Occipital lobe (tissue), 2 donors: Measurements from ENCODE around the gene S100A13. TPM values are rescaled to one million over a fixed set of nuclear protein-coding genes. Genes with fewer than 3 reads are reported as not detected.
"Not testable (repeated sequence)": the region's sequence is repeated elsewhere in the genome, so short reads cannot be mapped to it uniquely, and the experiment has no call there.

Experiments used
- DNase-seq: peaks from one replicate; lab custom pipeline; 2025; lab: John Stamatoyannopoulos, UW
- total RNA-seq: library from RNA; depleted of rRNA; stranded (reverse); fragments of >200 nt; gene quantifications from one replicate; pipeline ENCODE4 v1.2.3, GENCODE V29; 2014

Gene S100A13
- total RNA-seq, 1 donor from 2014 or later: 5.3 TPM

DNA sequence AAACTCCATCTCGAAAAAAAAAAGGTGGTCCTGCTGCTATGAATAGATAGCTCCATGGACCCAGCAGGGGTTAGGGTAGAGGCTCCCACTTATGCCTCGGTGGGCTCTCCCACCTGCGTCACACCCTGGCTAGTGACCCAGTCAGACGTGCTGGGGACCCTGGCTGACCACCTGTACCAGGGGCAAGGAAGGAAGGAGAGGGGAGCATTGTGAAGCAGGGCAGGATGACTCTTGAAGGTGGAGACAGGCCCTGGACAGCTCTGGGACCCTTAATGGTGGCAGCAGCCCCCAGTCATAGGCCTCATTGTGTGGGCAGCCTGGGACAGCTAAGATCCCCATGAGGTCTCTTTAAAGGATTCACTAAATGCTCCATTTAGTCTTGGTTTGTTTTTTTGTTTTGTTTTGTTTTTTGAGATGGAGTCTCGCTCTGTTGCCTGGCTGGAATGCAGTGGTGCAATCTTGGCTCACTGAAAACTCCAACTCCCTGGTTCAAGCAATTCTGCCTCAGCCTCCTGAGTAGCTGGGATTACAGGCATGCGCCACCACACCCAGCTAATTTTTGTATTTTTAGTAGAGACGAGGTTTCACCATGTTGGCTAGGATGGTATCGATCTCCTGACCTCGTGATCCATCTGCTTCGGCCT, 20.8 kb upstream of the S100A13 start:
- DNase-seq: no peak

DNA sequence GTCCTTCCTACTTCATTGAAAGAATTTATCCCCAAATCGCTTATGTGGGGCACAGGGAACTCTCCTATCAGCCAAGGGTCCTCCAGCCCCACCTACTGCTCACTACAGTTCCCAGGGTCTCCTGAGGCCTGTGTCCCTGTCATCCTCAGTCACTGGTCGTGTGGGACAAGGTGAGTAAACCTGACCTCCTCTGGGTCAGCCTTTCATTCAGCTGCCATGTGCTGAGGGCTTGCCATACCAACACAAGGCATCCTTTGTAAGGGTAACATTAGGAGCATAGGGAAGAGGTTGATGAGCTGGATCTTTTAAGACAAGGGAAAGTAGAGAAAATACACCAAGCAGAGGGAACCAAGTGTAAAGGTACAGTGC, 20.0 kb upstream of the S100A13 start:
- DNase-seq: no peak

DNA sequence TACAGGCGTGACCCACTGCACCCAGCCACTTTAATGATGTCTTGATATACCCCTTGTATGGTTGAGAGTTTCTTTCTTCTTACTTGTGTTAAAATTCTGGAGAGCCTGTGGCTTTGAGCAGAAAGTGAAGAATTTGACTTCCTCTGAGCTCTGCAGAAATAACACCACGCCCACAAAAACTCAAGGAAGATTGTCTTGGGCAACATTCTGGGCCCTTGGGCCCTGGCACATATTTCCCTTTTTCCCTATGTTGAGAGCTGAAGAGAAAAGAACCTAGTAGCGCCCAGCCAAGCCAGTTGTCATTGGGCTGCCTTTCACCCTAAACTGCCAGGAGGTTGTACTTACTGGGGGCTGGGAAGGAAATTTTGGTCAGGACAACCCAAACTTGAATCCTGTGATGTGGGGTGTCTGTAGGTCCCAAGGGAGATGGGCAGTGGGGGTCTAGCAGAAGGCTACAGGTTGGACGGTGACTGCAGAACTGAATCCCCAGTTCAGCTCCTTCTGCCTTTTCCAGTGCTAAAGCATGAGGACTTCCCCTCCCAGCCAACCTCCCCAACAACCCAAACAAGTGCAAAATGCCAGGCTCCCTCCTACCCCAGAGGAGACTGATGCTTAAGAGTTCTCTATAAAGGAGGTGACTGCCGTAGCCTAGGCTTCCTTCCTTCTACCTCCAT, 19.5 kb upstream of the S100A13 start:
- DNase-seq: no peak

DNA sequence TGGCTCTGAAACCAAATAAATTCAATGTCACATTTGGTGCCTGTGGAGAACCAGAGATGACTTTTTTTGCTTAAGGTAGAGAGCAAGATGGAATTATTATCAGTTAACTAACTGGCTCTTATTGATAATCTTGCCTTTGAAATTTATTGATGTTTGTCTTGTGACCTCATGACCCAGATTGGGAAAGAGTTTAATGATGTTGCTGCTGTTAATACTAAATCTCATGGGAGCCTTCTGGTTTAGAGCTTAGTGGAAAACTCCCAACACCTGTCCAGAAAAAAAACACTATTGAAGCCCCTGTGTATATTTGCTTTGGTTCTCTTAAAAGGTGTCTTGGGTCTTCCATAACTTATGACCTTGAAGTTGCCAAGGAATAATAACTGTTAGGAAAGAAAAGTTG, 16.5 kb upstream of the S100A13 start:
- DNase-seq: no peak

DNA sequence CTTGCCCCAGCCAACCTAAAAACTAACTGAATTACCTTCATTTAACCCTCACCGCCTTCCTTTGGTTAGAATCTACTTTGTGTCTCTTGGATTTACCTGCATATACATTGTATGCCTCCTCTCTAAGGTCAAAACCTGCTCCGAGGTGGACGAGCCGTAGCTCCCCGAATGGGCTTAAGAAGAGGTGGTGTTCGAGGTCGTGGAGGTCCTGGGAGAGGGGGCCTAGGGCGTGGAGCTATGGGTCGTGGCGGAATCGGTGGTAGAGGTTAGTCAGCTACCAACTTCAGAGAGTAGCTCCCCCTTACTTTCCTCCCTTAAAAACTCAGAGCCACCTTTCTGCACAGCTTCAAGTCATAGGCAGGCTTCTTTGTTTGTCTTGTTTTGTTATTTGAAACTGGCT, 15.8 kb upstream of the S100A13 start:
- no peak for DNase-seq

DNA sequence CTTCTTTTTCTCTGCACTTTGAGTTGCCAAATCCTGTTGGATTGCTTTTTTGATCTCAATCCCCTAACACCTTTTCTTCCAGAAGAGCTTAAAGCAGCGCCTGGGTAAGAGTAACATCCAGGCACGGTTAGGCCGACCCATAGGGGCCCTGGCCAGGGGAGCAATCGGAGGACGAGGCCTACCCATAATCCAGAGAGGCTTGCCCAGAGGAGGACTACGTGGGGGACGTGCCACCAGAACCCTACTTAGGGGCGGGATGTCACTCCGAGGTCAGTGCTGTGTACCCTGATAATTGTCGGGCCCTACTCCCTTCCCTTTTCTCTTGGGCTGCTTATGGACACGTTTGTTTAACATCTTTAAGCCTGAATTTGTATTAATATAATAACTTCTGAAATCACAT, 14.9 kb upstream of the S100A13 start:
- no peak for DNase-seq

DNA sequence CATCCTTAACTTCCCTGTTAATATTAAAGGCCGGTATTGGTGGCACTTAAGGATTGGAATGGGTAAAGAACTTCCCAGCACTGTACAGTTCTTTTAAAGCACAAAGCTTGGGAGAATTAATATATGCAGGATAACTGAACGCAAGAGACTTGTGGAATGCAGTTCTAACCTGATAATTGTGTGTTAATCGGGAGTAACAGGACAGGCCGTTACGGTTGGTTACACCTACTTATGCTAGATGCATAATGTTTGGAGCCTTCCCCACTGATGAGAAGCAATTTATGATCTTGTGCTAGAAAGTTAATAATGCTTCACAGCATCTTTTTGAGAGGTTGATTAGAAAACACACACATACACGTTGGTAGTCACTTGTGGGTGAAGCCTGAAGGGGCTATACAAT, 13.6 kb upstream of the S100A13 start:
- no peak for DNase-seq

DNA sequence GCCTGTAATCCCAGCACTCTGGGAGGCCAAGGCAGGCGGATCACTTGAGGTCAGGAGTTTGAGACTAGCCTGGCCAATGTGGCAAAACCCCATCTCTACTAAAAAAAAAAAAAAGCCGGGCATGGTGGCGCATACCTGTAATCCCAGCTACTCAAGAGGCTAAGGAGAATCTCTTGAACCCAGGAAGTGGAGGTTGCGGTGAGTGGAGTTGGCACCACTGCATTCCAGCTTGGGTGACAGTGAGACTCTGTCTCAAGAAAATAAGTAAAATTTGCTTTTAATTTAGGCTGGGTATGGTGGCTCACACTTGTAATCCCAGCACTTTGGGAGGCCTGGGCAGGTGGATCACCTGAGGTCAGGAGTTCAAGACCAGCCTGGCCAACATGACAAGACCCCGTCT, 12.9 kb upstream of the S100A13 start:
- DNase-seq: not testable (repeated sequence)

DNA sequence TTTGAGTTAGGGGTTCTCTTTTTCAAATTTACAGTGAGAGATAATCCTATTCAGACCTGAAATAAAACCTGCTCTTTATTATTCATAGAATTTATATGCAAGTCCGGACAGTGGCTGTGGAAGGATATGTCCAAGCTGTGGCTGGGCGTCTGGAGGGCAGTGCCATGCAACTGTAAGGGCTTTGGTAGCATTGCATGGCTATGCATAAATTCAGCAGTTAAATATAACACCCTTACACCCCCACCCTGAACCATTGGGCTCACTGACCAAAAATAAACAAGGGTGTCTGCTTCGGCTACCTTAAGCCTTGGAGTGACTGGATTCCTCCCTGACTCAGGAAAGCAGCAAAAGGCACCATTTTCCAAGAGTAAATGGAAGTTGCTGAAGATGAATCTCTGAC, 12.0 kb upstream of the S100A13 start:
- DNase-seq: no peak

DNA sequence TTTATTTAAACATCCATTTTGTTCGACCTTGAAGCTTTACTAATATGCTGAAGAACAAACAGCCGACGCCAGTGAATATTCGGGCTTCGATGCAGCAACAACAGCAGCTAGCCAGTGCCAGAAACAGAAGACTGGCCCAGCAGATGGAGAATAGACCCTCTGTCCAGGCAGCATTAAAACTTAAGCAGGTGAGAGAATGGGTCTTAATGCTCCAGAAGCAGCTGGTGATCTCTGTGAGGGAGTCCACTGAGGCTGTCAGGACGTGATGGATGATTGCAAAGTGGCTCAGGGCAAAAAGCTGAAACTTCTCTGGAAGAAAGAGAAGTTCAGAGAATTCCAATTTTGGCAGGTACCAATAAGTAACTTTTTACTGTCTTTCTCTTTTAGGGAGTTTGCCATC, 11.0 kb upstream of the S100A13 start:
- no peak for DNase-seq

DNA sequence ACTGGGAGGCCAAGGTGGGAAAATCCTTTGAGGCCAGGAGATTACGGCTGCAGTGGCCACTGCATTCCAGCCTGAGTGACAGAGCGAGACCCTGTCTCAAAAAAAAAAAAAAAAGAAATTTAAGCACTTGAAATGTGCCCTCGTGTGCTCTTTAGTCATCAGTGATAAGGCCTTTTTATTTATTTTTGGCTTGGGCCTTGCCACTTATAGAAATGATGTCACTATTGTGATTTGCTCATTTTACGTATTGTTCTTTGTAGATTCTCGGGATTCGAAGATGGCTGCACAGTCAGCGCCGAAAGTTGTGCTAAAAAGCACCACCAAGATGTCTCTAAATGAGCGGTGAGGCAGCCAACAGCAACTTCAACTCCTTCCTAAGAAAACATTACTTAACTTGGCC, 9.0 kb upstream of the S100A13 start:
- DNase-seq: no peak

DNA sequence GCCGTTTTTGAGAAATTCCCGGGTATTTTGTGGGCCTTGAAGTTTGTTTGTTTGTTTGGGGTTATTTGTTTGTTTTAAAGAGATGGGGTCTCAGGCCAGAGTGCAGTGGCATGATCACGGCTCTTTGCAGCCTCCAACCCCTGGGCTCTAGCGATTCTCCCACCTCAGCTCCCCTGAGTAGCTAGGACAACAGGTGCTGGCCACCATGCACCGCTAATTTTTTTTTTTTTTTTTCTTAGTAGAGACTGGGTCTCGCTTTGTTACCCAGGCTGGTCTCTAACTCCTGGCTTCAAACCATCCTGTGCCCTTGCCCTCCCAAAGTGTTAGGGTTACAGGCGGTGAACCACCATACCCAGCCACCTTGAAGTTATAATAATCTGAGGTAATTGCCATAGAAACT, 8.6 kb upstream of the S100A13 start:
- no peak for DNase-seq

DNA sequence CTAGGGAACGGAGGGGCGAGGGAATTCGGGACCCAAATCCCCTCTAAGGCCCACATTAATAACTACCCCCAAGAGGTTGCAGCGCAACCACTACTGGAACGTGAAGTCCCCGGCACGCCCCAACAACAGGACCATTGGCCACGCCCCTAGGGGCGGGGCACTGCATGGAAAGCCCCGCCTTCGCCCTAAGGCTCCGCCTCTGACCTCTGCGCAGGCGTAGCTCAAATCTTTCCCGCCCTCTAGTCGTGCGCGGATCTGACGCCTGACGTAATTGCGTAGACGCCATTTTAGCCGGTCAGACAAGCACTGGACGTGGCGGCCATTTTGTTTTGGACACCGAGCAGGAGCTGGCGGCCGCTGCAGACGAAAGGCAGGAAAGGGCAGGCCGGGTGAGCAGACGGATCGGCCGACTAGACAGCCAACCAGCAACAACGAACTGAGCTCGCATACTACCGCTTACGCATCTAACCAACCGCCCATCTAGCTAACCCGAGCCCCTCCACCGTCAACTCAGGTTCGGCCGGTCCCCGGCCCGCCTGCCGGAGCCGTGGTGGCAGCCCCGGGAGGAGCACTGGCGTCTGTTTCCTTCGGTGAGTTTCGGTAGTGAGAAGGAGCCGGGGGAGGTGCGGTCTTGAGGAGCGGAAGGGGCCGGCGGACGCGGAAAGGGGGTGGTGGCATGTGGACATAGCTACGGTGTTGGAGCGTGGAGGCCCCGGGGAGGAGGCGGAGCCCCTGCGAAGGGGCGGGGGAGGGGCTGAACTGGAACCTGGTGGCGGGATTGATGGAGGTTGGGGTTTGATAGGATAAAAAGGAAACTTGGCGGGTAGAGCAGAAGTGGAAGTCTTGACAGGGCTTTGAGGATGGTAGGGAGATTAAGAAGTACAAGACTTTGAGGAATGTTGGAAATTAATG, 6.7 kb upstream of the S100A13 start, which contains the start of gene CHTOP:
Gene CHTOP, plus strand, starts transcription at position 313 of the 912 bp plus-strand sequence. CDS start 2,523 bp downstream, outside the sequence.
- peak; percentile 98 for DNase-seq

DNA sequence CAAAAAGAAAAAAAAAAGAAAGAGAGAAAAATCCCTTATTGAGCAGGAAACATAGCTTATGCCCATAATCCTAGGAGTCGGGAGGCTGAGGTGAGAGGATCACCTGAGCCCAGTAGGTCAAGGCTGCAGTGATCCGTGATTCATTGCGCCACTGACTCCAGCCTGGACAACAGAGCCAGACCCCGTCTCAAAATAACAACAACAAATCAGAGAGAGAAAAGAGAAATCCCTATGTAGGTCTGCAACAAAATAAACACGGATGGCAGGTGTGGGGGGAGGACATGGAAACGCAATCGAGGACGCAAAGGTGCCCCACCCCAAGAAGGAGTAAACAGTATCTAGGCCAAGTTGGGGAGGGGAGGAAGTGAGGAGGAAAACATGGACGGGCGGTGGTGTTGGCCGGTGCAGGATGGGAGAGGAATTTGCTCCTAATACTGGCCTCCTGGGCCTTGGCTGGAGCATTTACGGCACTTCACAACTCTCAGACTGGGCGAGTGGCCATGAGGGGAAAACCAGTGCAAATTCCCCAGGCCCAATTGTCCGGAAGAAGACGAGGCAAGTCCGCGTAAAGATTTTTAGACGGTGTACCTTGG, 6.0 kb upstream of the S100A13 start:
- no peak for DNase-seq

DNA sequence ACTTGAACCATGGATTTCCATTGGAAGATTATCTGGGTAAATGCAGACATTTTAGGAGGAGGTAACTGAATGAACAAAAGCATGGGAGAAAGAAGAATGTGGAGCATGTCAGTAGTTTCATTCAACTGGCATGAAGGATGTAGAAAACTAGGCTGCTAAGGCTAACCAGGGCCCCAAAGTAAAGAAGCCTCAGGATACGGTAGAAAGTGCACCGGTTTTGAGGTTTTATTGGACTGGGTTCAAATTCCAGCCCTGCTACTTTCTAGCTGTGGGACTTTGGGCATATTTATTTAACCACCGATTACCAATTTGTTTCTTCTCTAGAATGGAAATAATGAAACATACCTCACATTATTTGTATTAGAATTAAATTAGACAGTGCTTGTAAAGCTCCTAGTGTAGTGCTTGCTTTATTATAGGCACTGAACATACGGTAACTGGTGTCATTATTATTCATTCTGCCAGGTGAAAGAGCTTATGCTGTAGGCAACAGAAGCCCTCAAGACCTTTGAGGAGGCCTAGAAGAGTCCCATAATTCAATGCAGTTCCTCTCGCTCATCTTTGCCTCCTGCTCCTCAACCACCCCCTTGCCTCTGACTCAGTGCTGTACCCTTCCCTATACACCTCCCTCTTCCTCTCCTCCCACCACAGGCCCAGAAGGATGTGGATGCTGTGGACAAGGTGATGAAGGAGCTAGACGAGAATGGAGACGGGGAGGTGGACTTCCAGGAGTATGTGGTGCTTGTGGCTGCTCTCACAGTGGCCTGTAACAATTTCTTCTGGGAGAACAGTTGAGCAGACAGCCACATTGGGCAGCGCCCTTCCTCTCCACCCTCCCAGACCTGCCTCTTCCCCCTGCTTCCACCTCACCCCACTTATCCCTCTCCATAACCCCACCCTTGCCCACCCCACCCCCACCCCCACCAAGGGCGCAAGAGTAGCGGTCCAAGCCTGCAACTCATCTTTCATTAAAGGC, 4.0 kb upstream of the S100A13 start:
- no peak for DNase-seq

DNA sequence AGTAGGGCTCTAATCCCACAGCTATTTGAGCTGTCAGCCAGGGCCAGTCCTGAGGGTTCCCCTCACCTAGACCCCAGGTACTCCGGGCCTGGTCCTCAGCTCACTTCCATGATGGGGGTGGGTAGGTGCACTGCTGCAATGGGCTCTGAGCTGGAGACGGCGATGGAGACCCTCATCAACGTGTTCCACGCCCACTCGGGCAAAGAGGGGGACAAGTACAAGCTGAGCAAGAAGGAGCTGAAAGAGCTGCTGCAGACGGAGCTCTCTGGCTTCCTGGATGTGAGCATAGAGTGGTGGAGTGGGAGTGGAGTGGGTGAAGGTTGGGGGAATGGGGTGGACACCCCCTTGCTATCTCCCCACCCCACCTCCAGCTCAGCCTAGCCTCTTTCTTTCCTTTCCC, 3.1 kb upstream of the S100A13 start:
- no peak for DNase-seq

DNA sequence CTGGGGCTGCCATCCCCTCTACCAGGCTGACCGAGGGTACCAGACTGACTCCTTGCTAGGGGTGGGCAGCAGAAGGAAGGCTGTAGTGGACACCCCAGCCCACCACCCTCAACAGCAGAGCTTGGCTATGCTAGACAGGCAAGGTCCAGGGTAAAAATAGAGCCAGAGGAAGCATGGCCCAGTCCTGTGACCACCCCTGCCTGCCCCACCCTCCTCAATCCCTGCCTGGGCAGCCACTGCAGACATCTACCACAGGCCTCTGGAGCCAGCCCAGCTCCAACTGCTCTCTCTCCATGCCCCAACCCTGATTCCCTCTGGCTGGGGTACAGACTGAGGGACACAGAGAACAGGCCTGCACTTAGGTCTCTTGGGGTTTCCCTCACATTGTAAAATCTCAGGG, 2.7 kb upstream of the S100A13 start:
- DNase-seq: no peak

DNA sequence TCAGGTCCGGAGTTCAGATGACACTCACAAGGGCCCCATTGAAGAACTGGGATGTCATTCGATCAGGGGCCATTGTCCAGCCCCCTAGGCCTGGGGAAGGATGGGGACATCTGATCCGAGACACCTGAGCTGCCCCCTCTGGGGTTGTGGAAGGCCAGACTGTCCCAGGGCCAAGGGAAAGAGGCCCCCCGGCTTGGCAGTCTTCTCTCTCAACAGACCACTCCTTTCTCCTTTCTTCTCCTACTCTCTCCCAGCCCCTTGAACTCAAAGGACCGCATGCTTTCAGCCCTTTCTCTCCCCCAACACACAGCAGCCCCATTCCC, 2.0 kb upstream of the S100A13 start:
- DNase-seq: no peak

DNA sequence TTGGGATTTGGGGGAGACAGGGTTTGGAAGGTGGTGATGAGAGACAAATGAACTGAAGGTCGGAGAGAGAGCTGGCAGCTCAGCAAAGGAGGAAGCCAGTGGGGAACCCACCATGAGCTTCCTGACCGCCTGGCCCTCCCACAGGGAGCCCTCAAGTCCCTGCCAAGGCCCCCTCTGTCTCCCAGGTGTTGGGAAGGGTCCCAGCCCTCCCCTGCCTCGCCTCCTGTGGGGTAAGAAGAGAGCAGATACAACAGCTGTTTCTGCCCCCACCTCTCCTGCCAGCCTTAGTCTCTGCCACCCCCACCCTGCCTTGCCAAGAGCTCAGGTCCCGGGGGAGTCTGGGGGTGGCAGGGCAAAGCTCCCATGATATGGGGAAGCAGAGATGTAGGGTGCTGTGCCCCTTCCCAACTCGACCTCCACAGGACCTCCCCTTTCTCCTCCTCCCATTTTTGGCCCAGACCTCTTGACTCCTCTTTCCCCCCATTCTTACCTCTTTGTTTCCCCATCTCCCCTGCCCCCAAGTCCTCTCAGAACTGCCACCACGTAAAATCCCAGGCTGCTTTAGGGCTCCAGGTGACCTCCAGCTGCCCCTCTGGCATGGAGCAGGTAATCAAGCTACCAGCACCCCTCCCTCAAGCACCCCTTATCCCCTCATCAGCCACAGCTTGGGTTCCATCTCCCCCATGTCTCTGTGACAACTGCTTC, 1.5 kb upstream of the S100A13 start:
- DNase-seq: no peak
